Neutrophil (primary cell): Measurements from ENCODE around the gene PRPF39.

Experiments
- H3K27ac ChIP-seq: fragments of 200-600 bp; sonication (generic); 2 replicates; pipeline ENCODE4 v1.5.1; 2016; ENCODE audit warnings: mild to moderate bottlenecking, moderate library complexity
- H3K27me3 ChIP-seq: fragments of 200-600 bp; sonication (generic); 2 replicates; pipeline ENCODE4 v1.6.0; 2016; ENCODE audit warnings: mild to moderate bottlenecking
- H3K36me3 ChIP-seq: fragments of 200-600 bp; sonication (generic); 2 replicates; pipeline ENCODE4 v1.5.1; 2017
- H3K4me1 ChIP-seq, 2 experiments: fragments of 200-600 bp in 1 of 2; sonication (generic) in 1 of 2; 1 replicate in 1 of 2; 2 replicates in 1 of 2; pipeline versions ENCODE4 v1.5.1 to v1.6.1; 2013 to 2016; ENCODE audit warnings: low read depth in 1 of 2, low read length in 1 of 2, mild to moderate bottlenecking in 1 of 2, moderate library complexity in 1 of 2; ENCODE audit not compliant: control insufficient read depth in 1 of 2, insufficient read depth in 1 of 2
- H3K4me3 ChIP-seq, 2 experiments: fragments of 200-600 bp in 1 of 2; sonication (generic) in 1 of 2; 1 replicate in 1 of 2; 2 replicates in 1 of 2; pipeline ENCODE4 v1.5.1; 2013 to 2016; ENCODE audit warnings: low read depth in 1 of 2, low read length in 1 of 2, mild to moderate bottlenecking in 1 of 2, moderate library complexity in 1 of 2
- H3K9me3 ChIP-seq: fragments of 200-600 bp; sonication (generic); 2 replicates; pipeline ENCODE4 v1.5.1; 2016
- CTCF ChIP-seq: fragments of 200-600 bp; sonication (generic); IDR thresholded peaks from 2 replicates; pipeline ENCODE4 v1.5.1; 2016; ENCODE audit warnings: antibody characterized with exemption

PRPF39 gene

GRCh38 chr14:45041641-45042040, 42.3 kb upstream of the PRPF39 start:
- Histone ChIP-seq H3K36me3 (no peaks in the 10 kb centered on the region), H3K4me3 (no peak overlapping the region), H3K27ac (no peak overlapping the region), H3K27me3 (no peaks in the 10 kb centered on the region), H3K9me3 (peaks cover 9% of the 10 kb centered on the region), H3K4me1 (no peaks in the 10 kb centered on the region)
- TF ChIP-seq CTCF = no peak

DNA sequence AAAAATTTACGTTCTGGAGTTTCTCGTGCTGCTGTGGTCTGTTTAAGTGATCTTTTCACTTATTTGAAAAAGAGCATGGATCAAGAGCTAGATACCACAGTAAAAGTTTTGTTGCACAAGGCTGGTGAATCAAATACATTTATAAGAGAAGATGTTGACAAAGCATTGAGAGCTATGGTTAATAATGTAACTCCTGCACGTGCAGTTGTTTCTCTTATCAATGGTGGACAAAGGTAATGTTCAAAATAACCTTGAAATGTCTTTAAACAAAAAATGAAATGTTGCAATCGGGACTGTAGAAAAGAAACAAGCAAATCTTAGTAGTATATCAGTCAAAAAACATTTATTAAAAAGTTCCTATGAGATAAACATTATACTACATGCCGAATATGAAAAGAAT, 39.3 kb upstream of the PRPF39 start:
- no peak overlapping the region for H3K4me3 ChIP-seq
- H3K27me3 ChIP-seq = no peaks in the 10 kb centered on the region
- H3K4me1 ChIP-seq = no peaks in the 10 kb centered on the region
- H3K36me3 ChIP-seq = no peaks in the 10 kb centered on the region
- no peak for TF ChIP-seq CTCF
- H3K27ac ChIP-seq = no peak overlapping the region
- H3K9me3 ChIP-seq = no peaks in the 10 kb centered on the region

GRCh38 chr14:45048385-45048784, 35.5 kb upstream of the PRPF39 start:
- Histone ChIP-seq H3K27me3 (no peaks in the 10 kb centered on the region), H3K9me3 (no peaks in the 10 kb centered on the region), H3K4me3 (no peak overlapping the region), H3K27ac (no peak overlapping the region), H3K36me3 (no peaks in the 10 kb centered on the region), H3K4me1 (no peaks in the 10 kb centered on the region)
- TF ChIP-seq CTCF = no peak

DNA sequence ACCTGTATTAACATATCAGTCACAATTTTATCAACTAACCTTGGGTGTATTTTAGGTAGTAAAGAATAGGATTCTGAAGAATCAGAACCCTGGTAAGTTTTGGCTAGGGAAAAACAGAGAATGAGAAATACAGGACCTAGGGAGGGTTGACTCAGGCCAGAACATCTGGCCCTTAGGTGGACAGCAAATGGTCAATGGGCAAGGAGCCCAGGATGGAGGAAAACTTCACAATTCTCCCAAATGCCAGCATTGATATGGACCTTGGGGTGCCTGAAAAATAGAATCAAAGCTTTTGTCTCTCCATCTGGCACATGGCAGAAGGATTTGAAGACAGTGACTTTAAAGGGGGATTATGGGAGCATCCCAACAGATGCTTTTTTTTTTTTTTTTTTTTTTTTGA, 32.7 kb upstream of the PRPF39 start:
- no peaks in the 10 kb centered on the region for H3K36me3 ChIP-seq

GRCh38 chr14:45051896-45052295, 32.0 kb upstream of the PRPF39 start:
- Histone ChIP-seq H3K4me3 (no peak overlapping the region), H3K27ac (no peak overlapping the region), H3K4me1 (no peaks in the 10 kb centered on the region), H3K36me3 (no peaks in the 10 kb centered on the region), H3K27me3 (no peaks in the 10 kb centered on the region), H3K9me3 (no peaks in the 10 kb centered on the region)
- no peak for TF ChIP-seq CTCF

More for the DNA sequence above, 32.7 kb upstream of the PRPF39 start:
- Histone ChIP-seq H3K9me3 (no peaks in the 10 kb centered on the region), H3K4me3 (no peak overlapping the region), H3K4me1 (no peaks in the 10 kb centered on the region), H3K27ac (no peak overlapping the region), H3K27me3 (no peaks in the 10 kb centered on the region)
- no peak for TF ChIP-seq CTCF

DNA sequence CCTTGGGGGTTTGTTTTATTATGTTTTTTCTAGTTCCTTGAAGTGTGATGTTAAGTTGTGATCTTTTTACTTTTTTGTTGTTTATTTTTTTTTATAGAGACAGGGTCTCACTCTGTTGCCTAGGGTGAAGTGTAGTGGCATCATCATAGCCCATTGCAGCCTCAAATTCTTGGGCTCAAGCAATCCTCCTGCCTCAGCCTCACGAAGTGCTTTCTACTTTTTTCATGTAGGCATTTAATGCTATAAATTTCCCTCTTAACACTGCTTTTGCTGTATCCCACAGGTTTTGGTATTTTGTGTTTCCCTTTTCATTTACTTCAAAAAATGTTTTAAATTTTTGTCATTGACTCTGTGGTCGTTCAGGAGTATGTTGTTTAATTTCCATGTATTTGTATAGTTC, 26.6 kb upstream of the PRPF39 start:
- TF ChIP-seq CTCF = no peak
- Histone ChIP-seq H3K27ac (no peak overlapping the region), H3K4me1 (no peaks in the 10 kb centered on the region), H3K36me3 (no peaks in the 10 kb centered on the region), H3K27me3 (no peaks in the 10 kb centered on the region), H3K9me3 (no peaks in the 10 kb centered on the region), H3K4me3 (no peak overlapping the region)
